Measurements from ENCODE around the gene ZFYVE26.

Gene ZFYVE26

DNA sequence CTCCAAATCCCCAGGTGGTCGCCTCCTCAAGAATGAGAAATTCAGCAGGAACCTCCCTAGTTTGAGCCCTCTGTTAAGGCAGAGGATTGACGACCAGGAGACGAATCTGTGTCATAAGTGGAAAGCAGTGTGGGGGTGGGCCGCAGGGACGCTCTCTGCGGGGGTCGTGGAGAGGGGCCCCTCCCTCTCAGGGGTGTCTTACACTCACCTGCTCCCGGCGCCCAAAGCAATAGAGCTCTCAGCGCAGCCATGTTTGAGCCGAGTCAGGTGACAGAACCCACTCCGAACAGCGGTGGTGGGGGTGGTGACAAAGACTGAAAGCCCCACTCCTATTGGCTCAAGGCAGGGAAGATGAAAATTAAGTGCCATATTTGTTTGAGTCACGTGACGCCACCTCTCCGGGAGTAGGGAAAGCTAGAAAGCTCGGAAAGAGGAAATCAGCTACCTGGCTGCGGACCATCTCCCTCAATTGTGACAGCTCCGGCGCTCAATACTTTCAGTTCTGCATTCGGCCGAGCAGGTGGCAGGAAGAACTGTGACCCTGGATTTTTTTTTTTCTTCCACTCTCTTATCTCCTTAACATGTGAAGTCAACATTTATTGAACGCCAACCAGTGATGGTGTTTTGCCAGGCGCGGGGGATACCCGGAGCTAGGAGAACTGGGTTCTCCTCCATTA is at the start of gene ZFYVE26:
TSS of gene ZFYVE26 (minus strand) at position 265 of the 677 bp plus-strand sequence. CDS start 627 bp downstream, outside the sequence.
- WGBS (ENCODE audit: insufficient coverage, insufficient read length): no CpG with 5 or more reads among the region's 26 CpGs
- H3K4me3 ChIP-seq (ENCODE audit: low read length): peak within 1 kb of the TSS; percentile 93
- H3K4me1 ChIP-seq (ENCODE audit: control insufficient read depth, insufficient read depth, low read length): peaks cover 2% of the 10 kb centered on the region; the same call in 1 of the 2 replicates
- peak; percentile 95 for DNase-seq (ENCODE audit: low read depth, low spot score)
- no peaks in the 10 kb centered on the region for H3K27me3 ChIP-seq (ENCODE audit: control insufficient read depth, insufficient read depth, low read length)
- no peak within 1 kb of the TSS for H3K27ac ChIP-seq (ENCODE audit: low read length)
- H3K36me3 ChIP-seq (ENCODE audit: control insufficient read depth, insufficient read depth, low read length): no peaks in the 10 kb centered on the region
- no peaks in the 10 kb centered on the region for H3K9me3 ChIP-seq (ENCODE audit: control insufficient read depth, insufficient read depth, low read length)

DNA sequence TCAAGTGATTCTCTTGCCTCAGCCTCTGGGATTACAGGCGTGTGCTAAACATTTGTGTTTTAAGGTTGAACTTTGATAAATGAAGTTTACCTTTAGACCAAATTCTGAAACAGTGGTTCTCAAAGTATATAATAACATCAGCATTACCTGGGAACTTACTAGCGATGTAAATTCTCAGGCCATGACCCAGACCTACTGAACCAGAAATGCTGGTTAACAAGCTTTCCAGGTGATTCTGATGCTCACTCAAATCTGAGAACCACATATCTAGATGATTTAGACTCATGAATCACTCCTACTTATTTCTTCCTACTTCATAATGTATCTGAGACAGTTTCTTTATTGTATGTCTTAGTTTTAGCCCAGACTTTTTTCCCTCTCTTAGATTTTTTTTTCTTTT is 46.8 kb upstream of the ZFYVE26 start:
- no CpG with 5 or more reads among the region's 2 CpGs for WGBS (ENCODE audit: insufficient coverage, insufficient read length)
- H3K36me3 ChIP-seq (ENCODE audit: control insufficient read depth, insufficient read depth, low read length): no peaks in the 10 kb centered on the region; the same call in 1 of the 2 replicates
- no peak overlapping the region for H3K4me3 ChIP-seq (ENCODE audit: low read length)
- no peaks in the 10 kb centered on the region for H3K9me3 ChIP-seq (ENCODE audit: control insufficient read depth, insufficient read depth, low read length)
- no peaks in the 10 kb centered on the region for H3K27me3 ChIP-seq (ENCODE audit: control insufficient read depth, insufficient read depth, low read length)
- no peak for DNase-seq (ENCODE audit: low read depth, low spot score)
- H3K4me1 ChIP-seq (ENCODE audit: control insufficient read depth, insufficient read depth, low read length): no peaks in the 10 kb centered on the region
- no peak overlapping the region for H3K27ac ChIP-seq (ENCODE audit: low read length)

DNA sequence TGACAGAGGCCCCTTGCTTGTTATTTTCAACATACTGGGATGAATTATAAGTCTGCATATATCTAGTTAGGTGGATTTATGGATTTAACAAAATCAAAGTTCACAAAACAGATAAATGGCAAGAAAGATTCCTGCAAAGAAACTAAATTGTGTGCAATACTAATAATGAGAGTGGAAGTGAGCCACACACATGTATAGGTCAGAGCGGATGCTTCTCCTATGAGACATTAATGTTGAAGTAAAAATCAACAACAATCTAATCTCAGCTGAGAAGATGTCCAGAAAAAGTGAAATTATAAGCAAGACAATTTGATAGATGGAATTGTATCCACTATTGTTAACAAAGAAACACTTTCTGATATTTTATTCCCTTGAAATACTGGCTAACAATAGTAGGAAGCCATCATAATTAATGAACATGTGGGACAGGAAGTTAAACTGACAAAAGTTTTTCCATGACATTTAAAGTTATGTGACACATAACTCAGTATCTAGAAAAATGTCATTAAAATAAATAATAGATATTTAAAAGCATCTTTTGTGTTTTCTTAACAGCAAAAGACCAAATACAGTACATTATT is 42.9 kb upstream of the ZFYVE26 start:
- H3K27me3 ChIP-seq (ENCODE audit: control insufficient read depth, insufficient read depth, low read length): no peaks in the 10 kb centered on the region
- H3K27ac ChIP-seq (ENCODE audit: low read length): no peak overlapping the region
- H3K4me1 ChIP-seq (ENCODE audit: control insufficient read depth, insufficient read depth, low read length): no peaks in the 10 kb centered on the region
- H3K4me3 ChIP-seq (ENCODE audit: low read length): no peak overlapping the region
- H3K36me3 ChIP-seq (ENCODE audit: control insufficient read depth, insufficient read depth, low read length): no peaks in the 10 kb centered on the region
- H3K9me3 ChIP-seq (ENCODE audit: control insufficient read depth, insufficient read depth, low read length): no peaks in the 10 kb centered on the region
- WGBS (ENCODE audit: insufficient coverage, insufficient read length): no CpG with 5 or more reads among the region's 1 CpG
- DNase-seq (ENCODE audit: low read depth, low spot score): no peak

DNA sequence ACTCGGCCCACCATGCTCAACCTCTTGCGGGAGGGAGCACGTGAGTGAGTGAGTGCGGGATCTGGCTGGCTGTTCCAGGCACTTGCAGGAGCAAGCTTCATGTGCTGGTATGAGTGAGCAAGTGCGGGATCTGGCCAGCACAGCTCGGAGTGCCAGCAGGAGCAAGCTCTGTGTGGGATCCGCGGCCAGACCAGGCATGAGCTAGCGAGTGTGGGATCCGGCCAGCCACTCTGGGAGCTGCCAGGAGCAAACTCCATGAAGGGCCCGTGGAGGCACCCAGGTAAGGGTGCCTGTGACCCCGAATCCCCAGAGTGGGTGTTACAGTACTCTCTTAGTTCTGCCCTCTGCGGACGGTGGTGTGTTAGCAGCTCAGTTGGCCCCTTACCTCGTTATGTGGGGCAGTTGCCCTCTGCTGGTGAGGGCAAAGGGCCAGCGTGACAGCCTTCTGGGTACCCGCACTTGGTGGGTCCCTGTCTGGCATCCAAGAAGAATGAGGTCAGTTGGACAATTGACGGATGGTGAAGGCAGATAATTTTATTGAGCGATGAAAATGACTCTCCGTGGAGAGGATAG is 41.5 kb upstream of the ZFYVE26 start:
- Histone ChIP-seq H3K4me1 (ENCODE audit: control insufficient read depth, insufficient read depth, low read length) (no peaks in the 10 kb centered on the region), H3K36me3 (ENCODE audit: control insufficient read depth, insufficient read depth, low read length) (no peaks in the 10 kb centered on the region), H3K9me3 (ENCODE audit: control insufficient read depth, insufficient read depth, low read length) (no peaks in the 10 kb centered on the region), H3K27ac (ENCODE audit: low read length) (no peak overlapping the region), H3K4me3 (ENCODE audit: low read length) (no peak overlapping the region), H3K27me3 (ENCODE audit: control insufficient read depth, insufficient read depth, low read length) (no peaks in the 10 kb centered on the region)
- no peak for DNase-seq (ENCODE audit: low read depth, low spot score)
- WGBS (ENCODE audit: insufficient coverage, insufficient read length): no CpG with 5 or more reads among the region's 20 CpGs

DNA sequence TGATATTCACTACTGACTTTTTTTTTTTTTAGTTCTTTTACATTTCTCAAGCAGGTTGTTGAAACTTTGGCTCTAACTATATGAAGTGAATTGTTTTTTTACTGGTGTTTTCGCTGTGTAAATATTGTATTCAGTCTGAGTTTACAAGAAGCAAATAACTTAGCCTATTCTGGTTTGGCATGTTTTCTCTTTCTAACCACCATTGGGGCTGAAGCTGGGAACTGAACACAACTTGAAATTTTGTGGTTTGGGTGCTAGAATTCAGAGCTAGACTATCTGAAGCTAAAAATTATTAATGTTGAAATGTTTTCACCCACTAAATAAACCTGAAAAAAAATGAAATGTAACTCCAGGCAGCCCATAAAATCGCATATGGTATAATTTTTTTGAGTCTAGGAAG is 40.4 kb upstream of the ZFYVE26 start:
- Histone ChIP-seq H3K36me3 (ENCODE audit: control insufficient read depth, insufficient read depth, low read length) (no peaks in the 10 kb centered on the region), H3K27ac (ENCODE audit: low read length) (no peak overlapping the region), H3K27me3 (ENCODE audit: control insufficient read depth, insufficient read depth, low read length) (no peaks in the 10 kb centered on the region), H3K4me1 (ENCODE audit: control insufficient read depth, insufficient read depth, low read length) (no peaks in the 10 kb centered on the region), H3K4me3 (ENCODE audit: low read length) (no peak overlapping the region), H3K9me3 (ENCODE audit: control insufficient read depth, insufficient read depth, low read length) (no peaks in the 10 kb centered on the region)
- no CpG with 5 or more reads among the region's 2 CpGs for WGBS (ENCODE audit: insufficient coverage, insufficient read length)
- no peak for DNase-seq (ENCODE audit: low read depth, low spot score)

DNA sequence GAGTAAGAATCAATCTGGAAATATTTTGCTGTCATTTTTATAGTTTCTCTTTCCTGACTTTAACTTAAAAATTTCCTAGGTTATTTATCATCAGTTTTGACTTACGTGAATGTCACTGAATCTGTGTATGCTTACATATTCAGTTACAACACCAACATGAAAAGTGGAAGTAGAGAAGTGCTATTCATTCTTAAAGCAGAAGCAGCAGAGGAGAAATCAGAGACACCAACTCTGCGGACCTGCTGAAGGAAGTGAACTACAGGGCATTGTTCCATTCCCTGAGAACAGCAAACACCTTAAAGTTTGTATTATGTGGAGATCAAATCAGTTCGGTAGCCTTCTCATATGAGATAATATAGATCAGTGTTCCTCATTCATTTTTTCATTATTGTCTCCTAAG is 37.3 kb upstream of the ZFYVE26 start:
- H3K4me1 ChIP-seq (ENCODE audit: control insufficient read depth, insufficient read depth, low read length): no peaks in the 10 kb centered on the region
- DNase-seq (ENCODE audit: low read depth, low spot score): no peak
- no peaks in the 10 kb centered on the region for H3K36me3 ChIP-seq (ENCODE audit: control insufficient read depth, insufficient read depth, low read length)
- no peak overlapping the region for H3K4me3 ChIP-seq (ENCODE audit: low read length)
- no peaks in the 10 kb centered on the region for H3K9me3 ChIP-seq (ENCODE audit: control insufficient read depth, insufficient read depth, low read length)
- H3K27ac ChIP-seq (ENCODE audit: low read length): no peak overlapping the region
- no CpG with 5 or more reads among the region's 3 CpGs for WGBS (ENCODE audit: insufficient coverage, insufficient read length)
- H3K27me3 ChIP-seq (ENCODE audit: control insufficient read depth, insufficient read depth, low read length): no peaks in the 10 kb centered on the region

DNA sequence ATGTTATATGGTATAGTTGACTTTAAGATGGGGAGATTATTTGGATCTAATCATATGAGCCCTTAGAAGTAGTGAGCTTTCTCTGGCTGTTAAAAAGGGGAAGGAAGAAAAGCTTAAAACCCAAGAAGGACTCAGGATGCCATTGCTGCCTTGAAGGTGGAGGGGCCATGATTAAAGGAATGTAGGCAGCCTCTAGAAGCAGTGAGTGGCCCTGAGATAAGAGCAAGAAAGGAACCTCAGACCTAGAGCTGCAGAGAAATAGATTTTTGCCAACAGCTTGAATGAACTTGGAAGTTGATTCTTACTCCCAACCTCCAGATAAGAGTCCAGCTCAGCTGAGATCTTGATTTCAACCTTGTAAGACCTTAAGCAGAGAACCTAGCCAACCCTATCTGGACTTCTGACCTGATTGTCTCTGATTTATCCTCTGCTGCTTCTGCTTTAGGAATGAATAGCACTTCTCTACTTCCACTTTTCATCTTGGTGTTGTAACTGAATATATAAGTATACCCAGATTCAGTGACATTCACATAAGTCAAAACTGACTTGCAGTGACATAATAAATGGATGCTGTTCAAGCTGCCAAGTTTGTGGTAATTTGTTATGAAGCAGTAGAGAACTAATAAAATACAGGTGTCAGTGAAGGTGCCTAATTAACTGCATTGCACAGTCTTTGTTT is 36.7 kb upstream of the ZFYVE26 start:
- H3K4me3 ChIP-seq (ENCODE audit: low read length): no peak overlapping the region
- H3K27me3 ChIP-seq (ENCODE audit: control insufficient read depth, insufficient read depth, low read length): no peaks in the 10 kb centered on the region
- H3K4me1 ChIP-seq (ENCODE audit: control insufficient read depth, insufficient read depth, low read length): no peaks in the 10 kb centered on the region
- no peaks in the 10 kb centered on the region for H3K9me3 ChIP-seq (ENCODE audit: control insufficient read depth, insufficient read depth, low read length)
- no peak overlapping the region for H3K27ac ChIP-seq (ENCODE audit: low read length)
- DNase-seq (ENCODE audit: low read depth, low spot score): no peak
- H3K36me3 ChIP-seq (ENCODE audit: control insufficient read depth, insufficient read depth, low read length): no peaks in the 10 kb centered on the region

DNA sequence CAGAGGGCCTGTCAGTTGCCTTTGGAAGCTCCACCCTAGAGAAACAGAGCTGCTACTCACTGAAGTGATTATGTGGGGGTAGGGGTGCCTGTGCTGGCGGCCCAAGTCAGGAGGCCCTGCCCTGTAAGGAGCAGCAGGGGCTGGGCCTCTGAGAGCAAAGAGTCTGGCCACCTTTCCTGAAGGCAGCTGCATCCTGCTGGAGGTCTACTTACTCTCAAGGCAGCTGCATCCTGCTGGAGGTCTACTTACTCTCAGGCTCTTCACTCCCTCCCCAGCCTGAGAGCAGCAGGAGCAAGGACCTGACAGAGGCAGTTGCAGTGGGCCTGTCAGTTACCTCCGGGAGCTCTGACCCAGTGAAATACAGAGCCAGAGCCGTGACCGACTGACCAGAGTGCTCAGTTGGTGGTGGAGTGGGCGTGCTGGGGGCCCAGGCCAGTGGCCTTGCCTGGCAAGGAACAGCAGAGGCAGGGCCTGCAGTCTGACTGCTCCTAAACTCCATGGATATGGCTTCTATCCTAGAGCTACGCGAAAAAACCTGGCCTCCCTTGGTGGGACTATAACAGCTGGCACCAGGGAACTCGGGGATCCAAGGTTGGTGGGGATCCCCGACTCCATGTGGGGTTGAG is 35.5 kb upstream of the ZFYVE26 start:
- Histone ChIP-seq H3K4me3 (ENCODE audit: low read length) (no peak overlapping the region), H3K4me1 (ENCODE audit: control insufficient read depth, insufficient read depth, low read length) (no peaks in the 10 kb centered on the region), H3K36me3 (ENCODE audit: control insufficient read depth, insufficient read depth, low read length) (no peaks in the 10 kb centered on the region), H3K9me3 (ENCODE audit: control insufficient read depth, insufficient read depth, low read length) (no peaks in the 10 kb centered on the region), H3K27ac (ENCODE audit: low read length) (no peak overlapping the region), H3K27me3 (ENCODE audit: control insufficient read depth, insufficient read depth, low read length) (no peaks in the 10 kb centered on the region)
- WGBS (ENCODE audit: insufficient coverage, insufficient read length): no CpG with 5 or more reads among the region's 9 CpGs
- DNase-seq (ENCODE audit: low read depth, low spot score): no peak

DNA sequence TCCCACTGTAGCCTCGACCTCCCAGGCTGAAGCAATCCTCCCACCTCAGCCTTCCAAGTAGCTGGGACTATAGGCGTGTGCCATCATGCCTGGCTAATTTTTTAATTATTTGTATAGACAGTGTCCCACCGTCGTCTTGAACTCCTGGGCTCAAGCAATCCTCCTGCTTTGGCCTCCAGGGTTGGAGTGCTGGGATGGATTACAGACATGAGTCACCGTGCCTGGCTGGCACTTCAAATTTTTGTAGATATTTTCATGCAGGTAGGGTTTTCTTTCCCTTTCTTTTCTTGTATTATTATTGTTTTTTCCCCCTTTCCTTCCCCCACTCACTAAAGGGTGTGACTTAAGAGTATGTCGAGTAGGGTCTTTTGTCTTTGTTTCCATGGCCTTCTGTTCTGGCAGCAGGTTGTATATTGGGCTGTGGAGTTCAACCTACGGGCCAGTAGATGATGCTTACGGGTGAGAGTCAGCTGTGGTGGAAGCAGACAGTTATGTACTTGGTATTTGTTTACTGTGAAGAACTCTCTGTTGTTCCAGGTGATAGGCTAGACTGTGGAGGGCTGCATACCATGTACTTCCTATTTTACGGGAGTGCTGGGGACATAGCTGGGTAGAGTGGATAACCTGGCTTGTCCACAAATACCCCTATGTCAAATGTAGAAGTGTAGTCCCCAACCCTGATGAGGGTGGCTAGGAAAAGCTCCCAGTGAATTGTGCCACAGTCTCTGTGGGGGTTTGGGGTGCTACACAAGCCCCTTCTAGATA is 33.9 kb upstream of the ZFYVE26 start:
- H3K27ac ChIP-seq (ENCODE audit: low read length): no peak overlapping the region
- no peak overlapping the region for H3K4me3 ChIP-seq (ENCODE audit: low read length)
- no peaks in the 10 kb centered on the region for H3K4me1 ChIP-seq (ENCODE audit: control insufficient read depth, insufficient read depth, low read length)
- H3K9me3 ChIP-seq (ENCODE audit: control insufficient read depth, insufficient read depth, low read length): no peaks in the 10 kb centered on the region
- no peaks in the 10 kb centered on the region for H3K27me3 ChIP-seq (ENCODE audit: control insufficient read depth, insufficient read depth, low read length)
- no CpG with 5 or more reads among the region's 9 CpGs for WGBS (ENCODE audit: insufficient coverage, insufficient read length)
- DNase-seq (ENCODE audit: low read depth, low spot score): no peak
- no peaks in the 10 kb centered on the region for H3K36me3 ChIP-seq (ENCODE audit: control insufficient read depth, insufficient read depth, low read length)
